HG03045 (cell line): ENCODE measurements around the gene ADORA1.

Experiments
- ATAC-seq: cut with Tn5 transposase; IDR thresholded peaks from one replicate; pipeline ENCODE4 v1.9.1; 2021; ENCODE audit warnings: mild to moderate bottlenecking, moderate library complexity; ENCODE audit not compliant: unreplicated experiment

ADORA1 gene

GRCh38 chr1:203121186-203122015 lies 6.1 kb upstream of the ADORA1 start:
- no peak for ATAC-seq

GRCh38 chr1:203122159-203122558 lies 5.4 kb upstream of the ADORA1 start:
- no peak for ATAC-seq

DNA sequence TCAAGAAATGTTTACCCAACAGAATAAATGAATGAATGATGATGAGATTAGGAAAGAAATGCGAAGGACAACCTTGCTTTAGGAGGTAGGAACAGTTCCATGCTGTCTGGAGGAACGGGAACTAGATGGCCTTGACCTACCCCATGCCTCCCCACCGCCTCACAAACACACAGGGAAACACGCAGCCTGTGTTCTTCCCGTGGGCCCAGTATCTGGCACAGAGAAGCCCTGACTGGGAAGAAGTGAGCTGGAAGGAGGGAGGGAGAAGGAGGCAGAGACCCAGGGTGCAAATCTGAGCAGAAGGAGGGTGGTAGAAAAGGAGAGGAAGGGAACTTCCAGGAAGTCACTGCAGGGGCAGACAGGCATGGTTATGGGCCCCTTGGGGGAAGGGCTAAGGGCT lies 3.5 kb upstream of the ADORA1 start:
- no peak for ATAC-seq

DNA sequence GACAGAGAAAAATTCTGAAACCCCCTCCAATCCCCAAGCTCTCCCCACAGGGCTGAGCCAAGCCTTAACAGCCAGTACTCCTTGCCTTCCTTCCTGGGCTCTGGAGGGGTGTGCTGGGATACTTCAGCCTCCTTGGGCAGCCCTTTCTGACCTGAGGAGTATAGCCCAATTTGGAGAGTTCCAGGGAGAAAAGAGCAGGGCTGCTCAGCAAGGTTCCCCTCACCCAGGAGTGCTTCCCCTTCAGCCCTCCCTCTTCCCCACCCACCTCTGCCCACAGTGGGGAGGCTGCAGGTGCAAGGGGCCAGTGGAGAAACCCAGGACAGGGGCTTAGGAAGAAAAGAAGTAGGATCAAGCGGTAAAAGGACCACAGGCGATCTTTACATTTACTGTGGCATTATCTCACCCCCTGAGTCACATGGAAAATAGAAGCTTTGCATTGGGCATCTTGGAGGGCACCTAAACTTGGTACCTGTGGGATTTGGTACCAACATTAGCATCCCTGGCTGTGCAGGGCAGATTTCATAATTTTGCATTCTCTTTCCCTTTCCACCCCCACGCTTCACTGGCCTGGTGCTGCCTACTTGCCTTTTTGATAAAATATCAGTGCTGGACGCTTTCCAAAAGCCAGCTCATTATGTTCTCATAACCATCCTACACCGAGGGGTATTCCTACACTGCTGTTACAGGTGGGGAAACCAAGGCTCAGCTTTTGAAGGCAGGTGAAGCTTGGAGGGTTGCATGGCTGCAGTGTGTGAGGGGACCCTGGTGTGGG lies 2.8 kb upstream of the ADORA1 start:
- ATAC-seq = no peak

DNA sequence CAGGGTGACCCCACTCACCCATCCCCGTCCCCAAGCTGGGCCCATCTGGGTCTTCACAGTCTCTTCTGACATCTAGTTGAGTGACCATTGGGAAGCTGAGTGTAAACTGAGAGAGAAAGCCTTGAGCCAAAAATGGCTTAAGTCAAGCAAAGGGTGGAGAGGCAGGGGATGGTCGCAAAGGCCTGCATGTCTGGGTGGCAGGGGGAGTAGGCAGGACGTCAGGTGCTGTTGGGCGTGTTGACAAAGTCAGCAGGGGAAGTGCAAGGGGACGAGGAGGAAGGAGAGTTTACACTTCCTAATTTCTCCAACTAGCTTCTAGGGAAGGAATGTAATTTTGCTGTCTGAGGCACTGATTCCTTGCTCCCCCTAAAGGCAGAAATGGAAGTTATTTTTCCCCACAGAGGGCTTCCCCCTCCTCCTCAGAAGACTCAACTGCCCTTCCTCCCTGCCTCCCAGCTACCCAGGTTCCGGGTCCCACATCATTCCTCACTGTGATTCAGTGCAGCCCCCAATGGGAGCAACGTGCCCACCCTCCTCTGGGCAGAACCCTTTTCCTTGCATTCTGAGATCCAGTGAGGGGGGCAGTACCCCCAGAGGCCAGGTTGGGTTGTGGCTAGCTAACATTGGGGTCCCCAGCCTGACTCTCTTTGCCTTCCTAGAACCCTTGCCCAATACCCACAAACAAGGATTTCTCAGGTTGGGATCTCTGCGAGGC lies 1.2 kb upstream of the ADORA1 start:
- no peak for ATAC-seq

GRCh38 chr1:203126866-203127665 lies 460 bp upstream of the ADORA1 start:
- no peak for ATAC-seq

DNA sequence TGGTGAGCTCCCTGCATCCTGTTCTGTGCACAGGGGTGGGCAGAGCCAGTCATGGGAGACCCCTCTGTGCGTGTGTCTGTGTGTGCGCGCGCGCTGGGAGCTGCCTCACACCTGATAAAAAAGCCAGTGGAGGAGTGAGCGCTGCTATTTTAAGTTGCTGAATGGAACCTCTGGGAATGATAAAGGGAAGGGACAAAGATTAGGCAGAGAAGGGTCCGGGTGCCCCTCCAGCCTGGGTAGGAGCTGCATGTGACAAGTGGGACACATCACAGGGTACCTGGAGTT lies 847 bp downstream of the ADORA1 start:
- ATAC-seq = no peak

GRCh38 chr1:203128716-203129500 lies 1.4 kb downstream of the ADORA1 start:
- ATAC-seq = no peak

DNA sequence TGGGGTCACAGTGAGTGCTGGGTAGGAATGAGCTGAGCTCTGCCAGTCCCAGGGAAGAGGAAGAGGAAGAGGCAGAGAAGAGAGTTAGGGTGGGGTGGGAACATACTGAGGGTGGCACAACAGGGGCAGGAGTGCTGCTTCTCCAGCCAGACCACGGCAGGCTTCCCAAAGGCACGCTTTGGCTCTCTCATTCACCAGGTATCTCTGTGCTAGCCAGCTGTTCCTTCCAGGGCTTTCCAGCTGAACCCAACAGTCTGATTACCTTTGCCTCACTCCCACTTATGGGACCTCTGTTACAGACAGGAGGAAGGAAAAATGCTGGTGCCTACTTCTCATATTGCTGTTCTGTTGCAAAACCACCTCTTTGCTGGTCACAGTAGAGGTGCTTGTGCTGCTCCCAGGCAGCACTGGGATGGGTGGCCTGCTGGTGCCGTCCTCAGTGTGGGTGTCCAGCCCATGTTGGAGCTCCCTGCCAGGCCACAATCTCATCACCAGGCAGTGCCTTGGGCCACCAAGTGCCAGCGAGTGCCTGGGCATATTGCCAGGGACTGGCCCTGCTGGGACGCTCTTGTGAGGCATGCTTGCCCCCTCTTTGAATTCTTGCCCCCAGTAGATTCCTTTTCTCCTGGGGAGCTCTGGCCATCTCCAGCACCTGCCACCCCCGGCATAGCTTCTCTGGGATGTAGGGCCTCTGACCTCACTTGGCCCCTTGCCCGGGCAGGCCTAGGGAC lies 2.1 kb downstream of the ADORA1 start:
- ATAC-seq = no peak

DNA sequence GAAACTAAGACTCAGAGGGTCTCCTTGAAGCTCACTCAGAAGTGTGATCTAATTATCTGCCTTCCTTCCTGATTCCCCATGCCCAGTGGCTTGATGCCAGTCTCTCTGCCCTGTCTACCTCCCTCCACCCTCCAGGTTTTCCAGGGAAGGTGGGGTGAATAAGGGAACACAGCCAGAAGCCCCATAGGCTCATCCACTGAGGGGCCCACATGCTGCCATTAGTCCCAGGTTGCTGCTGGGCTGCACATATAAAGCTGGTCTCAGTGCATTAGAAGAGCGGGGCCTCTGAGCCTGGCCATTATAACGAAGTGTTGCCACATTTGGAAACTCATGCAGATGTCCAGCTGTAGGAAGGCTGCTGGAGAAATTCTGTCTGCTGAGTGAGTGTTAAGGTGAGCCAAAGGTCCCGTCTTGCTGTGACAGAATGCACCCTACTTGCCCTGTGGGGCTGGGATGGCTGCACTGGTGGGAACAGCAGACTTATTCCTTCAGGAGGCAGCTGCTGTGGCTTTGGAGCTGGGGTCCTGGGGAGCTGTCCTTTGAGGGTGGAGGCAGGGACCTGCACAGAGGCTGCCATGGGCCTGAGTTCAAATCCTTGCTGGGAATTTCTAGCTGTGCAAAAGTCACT lies 2.9 kb downstream of the ADORA1 start:
- no peak for ATAC-seq

DNA sequence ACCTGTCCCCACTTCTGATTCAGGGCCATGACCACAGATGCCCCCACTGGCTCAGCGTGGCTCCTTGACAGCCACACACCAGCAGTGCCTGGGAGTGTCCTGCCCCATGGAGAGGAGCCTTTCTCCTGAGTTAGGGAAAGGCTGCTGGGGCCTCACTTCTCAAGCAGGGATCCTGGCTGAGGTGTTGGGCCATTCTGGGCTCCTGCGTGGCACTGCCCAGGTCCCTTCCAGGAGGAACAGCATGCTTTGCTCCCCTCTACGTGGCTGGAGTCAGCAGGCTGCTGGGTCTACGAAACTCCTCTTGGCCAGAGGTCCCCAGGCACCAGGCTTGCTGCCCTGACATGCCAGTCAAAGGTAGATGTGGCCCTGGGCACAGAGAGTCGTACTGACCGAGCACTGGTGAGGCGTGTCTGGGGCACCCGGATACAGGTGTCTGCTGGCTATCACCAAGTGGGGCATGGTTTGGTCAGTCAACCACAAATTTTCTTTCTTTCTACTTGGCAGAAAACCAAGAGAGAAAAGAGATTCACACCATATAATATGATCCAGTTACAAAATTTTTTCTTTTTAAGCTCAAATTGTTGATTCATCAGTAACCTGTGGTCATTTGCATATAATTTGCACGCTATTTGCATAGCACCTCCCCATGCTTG lies 4.1 kb downstream of the ADORA1 start:
- ATAC-seq = no peak

DNA sequence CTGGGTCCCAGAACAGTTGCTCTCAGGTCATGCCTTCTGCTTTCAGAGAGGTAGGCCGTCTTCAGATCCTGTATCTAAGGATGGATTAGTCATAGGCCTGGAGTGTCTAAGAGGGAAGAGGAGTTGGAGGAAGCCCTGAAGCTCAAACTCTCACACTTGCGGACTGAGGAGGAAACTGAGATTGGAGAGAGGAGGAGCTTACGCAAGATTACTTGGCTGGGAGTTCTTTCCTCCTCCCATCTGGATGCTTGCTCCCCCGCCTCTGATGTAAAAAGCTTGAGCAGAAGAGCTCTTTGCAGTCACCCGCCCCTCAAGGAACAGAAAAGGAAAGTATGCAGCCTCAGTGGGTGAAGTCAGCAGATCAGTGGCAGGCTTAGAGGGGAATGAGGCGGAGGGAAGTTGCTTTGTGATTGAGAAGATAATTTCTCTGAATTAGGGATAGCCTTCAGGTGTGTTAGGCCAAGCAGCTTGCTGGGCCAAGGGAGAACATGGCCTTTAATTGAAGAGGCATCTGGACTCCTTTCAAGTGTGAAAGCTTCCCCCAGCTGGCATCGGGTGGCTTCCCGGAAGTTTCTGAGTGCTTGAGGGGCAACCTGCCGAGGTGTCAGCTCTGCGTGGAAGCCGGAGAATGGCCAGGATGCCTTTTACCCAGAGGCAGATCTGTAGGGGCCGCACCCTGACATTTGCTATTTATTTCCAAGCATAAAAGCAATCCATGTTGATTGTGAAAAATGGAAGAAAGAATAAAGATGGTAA lies 6.6 kb downstream of the ADORA1 start:
- no peak for ATAC-seq

GRCh38 chr1:203135636-203136305 lies 8.2 kb downstream of the ADORA1 start:
- no peak for ATAC-seq

DNA sequence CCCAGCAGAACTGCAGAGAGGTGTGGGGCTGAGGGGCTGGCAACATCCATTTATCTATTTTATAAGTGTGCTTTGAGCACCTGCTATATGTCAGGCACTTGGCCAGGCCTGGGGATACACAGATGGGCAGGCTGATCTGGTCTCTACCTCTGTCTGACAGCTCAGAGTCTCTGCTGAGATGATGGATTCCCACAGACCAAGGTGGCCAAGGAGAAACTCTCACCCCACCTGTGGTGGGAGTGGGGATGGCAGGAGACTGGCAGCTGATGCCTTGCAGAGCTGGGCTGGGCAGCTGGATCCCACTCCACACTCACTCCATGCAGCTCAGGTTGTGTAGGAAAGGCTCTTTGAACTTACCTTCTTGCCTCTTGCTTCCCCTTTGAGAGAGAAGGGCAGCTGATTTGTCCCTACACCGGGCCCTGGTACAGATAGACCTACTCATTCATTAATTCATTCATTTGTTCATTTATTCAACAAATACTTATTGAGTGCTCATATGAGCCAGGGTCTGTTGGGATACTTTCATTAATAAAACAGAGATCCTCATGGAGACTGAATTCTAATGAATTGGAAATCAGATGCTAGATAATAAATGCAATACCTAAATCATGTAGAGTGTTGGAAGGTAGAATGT lies 9.0 kb downstream of the ADORA1 start:
- ATAC-seq = no peak

DNA sequence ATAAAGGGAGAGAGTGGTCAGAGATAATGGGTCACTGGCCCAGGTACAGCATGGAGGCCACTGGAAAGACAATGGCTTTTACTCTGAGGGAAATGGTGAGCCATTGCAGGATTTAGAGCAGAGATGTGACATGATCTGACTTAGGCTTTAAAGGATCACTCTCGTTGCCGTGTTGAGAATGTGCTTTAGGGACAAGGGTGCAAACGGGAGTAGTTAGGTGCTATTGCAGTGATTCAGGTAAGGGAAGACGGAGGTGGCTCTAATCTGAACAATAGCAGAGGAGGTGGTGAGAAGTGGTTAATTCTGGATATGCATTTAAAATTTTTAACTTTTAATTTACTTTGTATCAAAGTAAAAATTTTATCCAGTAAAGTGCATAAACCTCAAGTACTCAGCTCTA lies 9.8 kb downstream of the ADORA1 start:
- ATAC-seq = no peak

DNA sequence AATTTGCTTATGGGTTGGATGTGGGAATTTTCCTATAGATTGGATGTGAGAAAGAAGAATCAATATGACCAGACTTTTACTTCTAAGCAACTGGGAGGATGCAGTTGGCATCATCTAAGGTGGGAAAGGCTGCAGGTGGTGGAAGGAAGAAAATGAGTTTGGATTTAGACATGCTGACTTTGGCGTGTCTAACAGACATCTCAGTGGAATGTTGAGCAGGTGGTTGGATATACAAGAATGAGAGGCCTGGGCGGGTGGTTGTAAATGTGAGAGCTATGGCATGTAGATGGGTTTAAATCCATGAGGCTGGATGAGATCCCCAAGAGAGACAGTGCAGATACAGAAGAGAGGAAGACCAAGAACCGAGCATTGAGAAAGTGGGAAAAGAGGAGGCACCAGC lies 10.5 kb downstream of the ADORA1 start:
- ATAC-seq = no peak

DNA sequence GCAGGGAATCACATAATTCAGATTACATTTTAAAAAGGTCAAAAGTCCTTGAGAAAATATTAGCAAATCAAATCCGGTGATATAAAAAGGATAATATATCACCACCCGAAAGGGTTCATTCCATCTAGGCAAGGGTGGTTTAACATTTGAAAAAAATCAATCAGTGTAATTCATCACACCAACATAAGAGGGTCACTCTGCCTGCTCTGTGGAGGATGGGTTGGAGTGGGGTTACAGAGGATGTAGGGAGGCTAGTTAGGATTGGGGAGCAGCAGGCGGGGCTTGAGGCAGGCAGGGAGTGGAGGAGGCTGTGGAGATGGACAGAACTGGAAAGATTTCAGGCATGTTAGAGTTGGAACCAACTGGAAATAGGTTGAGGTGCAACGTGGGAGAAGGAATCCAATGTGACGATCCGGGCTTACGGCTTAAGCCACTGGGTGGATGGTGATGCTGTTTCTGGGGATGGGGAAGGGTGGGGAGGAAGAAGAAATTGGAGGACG lies 12.5 kb downstream of the ADORA1 start:
- no peak for ATAC-seq
